ENCODE results near the gene PAX7. TPM values are rescaled to one million over a fixed set of nuclear protein-coding genes. Genes with fewer than 3 reads are reported as not detected.

PAX7 gene
- not detected for polyA plus RNA-seq (2012; ENCODE audit: insufficient read length, low read depth)

DNA sequence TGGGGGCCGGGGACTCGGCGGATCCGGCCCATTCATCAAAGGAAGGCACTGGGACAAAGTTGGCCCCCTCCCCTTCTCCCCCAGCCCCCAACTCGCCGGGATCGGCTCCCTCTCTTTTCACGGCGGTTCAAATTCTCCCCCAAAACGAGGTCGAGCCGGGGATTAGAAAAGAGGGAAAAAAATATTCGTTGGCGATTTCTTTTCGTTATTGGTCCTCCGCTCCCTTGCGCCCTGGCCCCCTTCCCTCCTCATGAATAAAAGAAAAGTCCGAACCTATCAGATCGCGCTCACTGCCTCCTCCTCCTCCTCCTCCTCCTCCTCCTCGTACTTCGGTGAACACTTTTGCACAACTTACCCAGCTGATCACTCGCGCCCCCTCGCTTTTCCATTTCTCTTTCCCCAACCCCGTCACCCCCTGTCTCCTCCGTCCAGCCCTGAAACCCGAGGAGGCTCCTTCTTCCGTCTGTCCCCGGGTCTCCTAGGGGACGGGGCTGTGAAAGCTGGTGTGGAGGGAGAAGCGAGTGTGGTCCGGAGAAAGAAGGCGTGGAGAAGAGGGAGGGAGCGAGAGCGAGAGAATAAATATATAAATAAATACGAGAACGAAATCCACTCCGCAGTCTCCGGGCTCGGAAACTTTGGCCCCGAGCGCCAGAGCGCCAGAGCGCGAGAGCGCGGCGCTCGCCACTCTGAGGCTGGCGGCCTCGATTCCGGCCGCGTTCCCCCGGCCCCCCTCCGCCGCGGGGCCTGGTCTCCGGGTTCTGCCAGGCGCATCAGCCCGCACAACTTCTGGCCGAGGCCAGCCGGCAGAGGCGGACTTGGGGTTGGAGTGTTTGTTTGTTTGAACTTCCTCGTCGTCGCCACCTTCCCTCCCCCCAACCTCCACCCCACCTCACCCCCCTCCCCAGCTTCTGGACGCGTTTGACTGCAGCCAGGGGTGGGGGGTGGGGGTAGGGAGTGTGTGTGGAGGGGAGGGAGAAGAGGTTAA, at the start of gene PAX7:
TSS of gene PAX7 (plus strand) at position 336 of the 985 bp plus-strand sequence. CDS start 758 bp downstream, outside the sequence.
- TF ChIP-seq TAF1 (IDR thresholded peaks at IDR 0.05; ENCODE audit: borderline replicate concordance, insufficient read depth, low read length) = no peak
- no peak for TF ChIP-seq SIN3A (IDR thresholded peaks at IDR 0.05; ENCODE audit: borderline replicate concordance, insufficient read depth, low read length)
- TF ChIP-seq POLR2AphosphoS5 (IDR thresholded peaks at IDR 0.05; ENCODE audit: low read depth, low read length) = no peak
- no peak for TF ChIP-seq REST (IDR thresholded peaks at IDR 0.05; ENCODE audit: insufficient read depth in 1 of 2, low read depth in 2 of 2, low read length in 2 of 2)
- TF ChIP-seq FOXP2 (optimal IDR thresholded peaks at IDR 0.05; ENCODE audit: borderline replicate concordance, extremely low read depth, extremely low read length, insufficient read depth) = no peak

DNA sequence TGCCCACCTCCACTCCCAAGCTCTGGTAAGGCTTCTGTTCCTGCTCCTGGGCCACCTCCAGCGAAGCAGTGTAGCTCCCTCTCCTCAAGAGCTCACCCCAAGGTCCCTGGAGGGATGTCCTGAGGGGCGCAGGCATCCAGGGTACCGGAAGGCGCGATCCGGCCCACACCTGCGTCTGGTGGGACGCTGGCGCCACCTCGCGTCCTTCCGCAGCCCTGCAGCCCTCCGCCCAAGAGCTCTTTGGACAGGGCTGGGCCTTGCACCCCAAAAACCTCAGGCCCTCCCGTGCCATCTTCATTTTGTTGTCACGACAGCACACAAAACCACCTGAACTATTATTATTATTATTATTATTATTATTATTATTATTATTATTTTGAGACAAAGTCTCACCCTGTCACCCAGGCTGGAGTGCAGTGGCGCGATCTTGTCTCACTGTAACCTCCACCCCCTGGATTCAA, 49.2 kb upstream of the PAX7 start:
- TF ChIP-seq TAF1 (IDR thresholded peaks at IDR 0.05; ENCODE audit: borderline replicate concordance, insufficient read depth, low read length) = no peak
- no peak for TF ChIP-seq REST (IDR thresholded peaks at IDR 0.05; ENCODE audit: insufficient read depth in 1 of 2, low read depth in 2 of 2, low read length in 2 of 2)
- no peak for TF ChIP-seq SIN3A (IDR thresholded peaks at IDR 0.05; ENCODE audit: borderline replicate concordance, insufficient read depth, low read length)
- TF ChIP-seq FOXP2 (optimal IDR thresholded peaks at IDR 0.05; ENCODE audit: borderline replicate concordance, extremely low read depth, extremely low read length, insufficient read depth) = no peak
- TF ChIP-seq POLR2AphosphoS5 (IDR thresholded peaks at IDR 0.05; ENCODE audit: low read depth, low read length) = no peak

DNA sequence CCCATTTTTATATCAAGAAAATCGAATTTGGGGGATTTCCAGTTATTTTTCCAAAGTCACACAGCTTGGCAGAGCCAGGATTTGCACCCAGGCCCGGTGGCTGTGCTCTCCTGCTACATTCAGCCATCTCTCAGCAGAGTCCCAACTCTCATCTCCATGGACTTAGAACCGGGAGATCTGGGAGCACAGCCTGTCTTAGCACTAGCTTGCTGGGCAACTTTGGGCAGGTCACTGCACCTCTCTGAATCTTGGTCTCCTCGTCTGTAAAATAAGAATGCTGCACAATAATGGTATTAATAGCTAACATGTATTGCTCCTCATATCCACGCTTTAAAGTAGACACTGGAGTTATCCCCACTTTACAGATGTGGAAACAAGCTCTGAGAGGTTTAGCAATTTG, 47.8 kb upstream of the PAX7 start:
- TF ChIP-seq SIN3A (IDR thresholded peaks at IDR 0.05; ENCODE audit: borderline replicate concordance, insufficient read depth, low read length) (no peak), REST (IDR thresholded peaks at IDR 0.05; ENCODE audit: insufficient read depth in 1 of 2, low read depth in 2 of 2, low read length in 2 of 2) (no peak), TAF1 (IDR thresholded peaks at IDR 0.05; ENCODE audit: borderline replicate concordance, insufficient read depth, low read length) (no peak), POLR2AphosphoS5 (IDR thresholded peaks at IDR 0.05; ENCODE audit: low read depth, low read length) (no peak), FOXP2 (optimal IDR thresholded peaks at IDR 0.05; ENCODE audit: borderline replicate concordance, extremely low read depth, extremely low read length, insufficient read depth) (no peak)

GRCh38 chr1:18583326-18583941, 47.2 kb upstream of the PAX7 start:
- TF ChIP-seq TAF1 (IDR thresholded peaks at IDR 0.05; ENCODE audit: borderline replicate concordance, insufficient read depth, low read length) (no peak), FOXP2 (optimal IDR thresholded peaks at IDR 0.05; ENCODE audit: borderline replicate concordance, extremely low read depth, extremely low read length, insufficient read depth) (no peak), POLR2AphosphoS5 (IDR thresholded peaks at IDR 0.05; ENCODE audit: low read depth, low read length) (no peak), REST (IDR thresholded peaks at IDR 0.05; ENCODE audit: insufficient read depth in 1 of 2, low read depth in 2 of 2, low read length in 2 of 2) (no peak), SIN3A (IDR thresholded peaks at IDR 0.05; ENCODE audit: borderline replicate concordance, insufficient read depth, low read length) (no peak)

Data from PFSK-1 (cell line).